OCI-M2 (cell line): ENCODE data around the gene TBC1D14.

Experiments
- DNase-seq: peaks from one replicate; lab custom pipeline; 2025; ENCODE audit not compliant: unreplicated experiment; lab: John Stamatoyannopoulos, UW

TBC1D14 gene

GRCh38 chr4:6944301-6945051, 34.9 kb downstream of the TBC1D14 start:
- no peak for DNase-seq

DNA sequence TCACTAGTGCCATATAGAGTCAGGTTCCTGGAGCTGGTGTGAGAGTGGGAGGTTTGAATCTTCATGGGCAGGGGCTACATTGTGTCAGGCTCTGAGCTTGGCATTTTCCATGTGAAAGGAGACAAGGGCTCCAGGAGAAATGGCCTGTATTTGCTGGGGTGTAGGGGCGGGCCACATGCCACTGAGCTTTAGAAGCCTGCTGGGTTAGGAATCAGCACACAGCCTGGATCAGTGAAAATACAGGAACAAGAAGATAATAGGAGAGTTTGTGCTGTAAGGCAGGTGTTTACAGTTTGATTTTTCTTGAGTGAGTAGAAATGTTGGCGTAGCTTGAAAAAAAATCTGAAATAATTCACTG, 35.4 kb downstream of the TBC1D14 start:
- DNase-seq: no peak

- DNase-seq: no peak
Measured at GRCh38 chr4:6946497-6946896, 36.9 kb downstream of the TBC1D14 start.

DNA sequence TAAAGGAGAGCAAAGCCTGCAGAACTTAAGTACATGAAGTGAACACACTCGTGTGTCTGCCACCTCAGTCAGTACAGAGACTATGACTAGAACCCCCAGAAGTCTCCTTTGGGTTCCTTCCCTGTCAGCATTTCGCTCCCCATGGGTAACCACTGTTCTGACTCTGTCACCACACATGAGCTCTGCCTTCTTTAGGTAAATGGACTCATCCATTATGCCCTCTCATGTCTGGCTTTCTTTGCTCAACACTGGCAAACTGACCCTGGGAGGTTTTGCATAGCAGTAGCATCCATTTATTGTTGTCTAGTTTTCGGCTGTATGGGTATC, 38.5 kb downstream of the TBC1D14 start:
- no peak for DNase-seq

DNA sequence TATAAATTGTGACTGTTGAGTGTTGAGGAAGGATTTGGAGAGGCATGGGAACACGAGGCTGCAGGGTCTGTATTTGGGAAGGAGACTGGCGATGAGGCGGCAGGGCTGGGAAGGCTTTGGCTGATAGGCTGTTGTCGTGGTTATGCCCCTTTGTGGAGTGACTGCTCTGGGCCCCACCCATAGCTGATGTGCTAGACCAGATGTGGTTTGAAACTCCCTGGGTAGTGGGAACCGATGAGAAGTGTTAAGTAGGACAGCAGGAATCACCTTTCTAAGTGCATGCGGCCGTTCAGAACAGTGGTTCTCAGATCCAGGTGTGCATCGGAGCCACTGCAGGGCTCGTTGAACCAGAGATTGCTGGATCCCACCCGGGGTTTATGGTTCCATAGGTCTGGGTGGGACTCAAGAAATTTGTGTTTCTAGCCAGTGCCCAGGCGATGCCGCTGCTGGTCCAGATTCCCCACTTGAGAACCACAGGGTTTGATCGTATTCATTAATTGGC, 42.3 kb downstream of the TBC1D14 start:
- DNase-seq: no peak

DNA sequence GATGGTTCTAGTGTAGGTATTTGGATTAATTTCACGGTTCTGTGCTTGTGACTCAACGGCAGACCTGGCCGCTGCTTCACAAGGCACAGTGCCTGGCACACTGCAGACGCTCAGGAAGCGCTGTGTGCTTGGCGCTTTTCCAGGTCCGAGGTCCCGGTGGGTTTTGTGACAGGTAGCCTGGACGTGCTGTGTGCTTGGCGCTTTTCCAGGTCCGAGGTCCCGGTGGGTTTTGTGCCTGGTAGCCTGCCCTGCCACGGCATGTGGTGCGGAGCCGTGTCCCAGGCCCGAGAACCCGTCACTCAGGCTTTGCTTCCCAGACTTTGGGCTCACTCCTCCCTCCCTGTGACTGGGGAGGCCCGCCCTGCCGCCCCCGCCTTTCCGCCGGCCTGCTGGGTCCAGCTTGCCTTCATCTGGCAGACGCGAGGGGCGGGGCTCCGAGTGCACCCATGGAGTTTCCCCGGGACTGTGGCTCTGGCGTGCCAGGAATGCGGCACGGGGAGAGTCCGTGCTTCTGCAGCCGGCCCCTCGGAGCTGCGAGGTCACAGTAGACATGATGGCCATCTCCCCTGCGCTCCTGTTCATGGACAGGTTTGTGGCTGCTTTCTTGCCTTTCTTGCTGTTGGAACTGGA, 44.2 kb downstream of the TBC1D14 start:
- no peak for DNase-seq

- no peak for DNase-seq
Measured at GRCh38 chr4:6955261-6955911, 45.8 kb downstream of the TBC1D14 start.

DNA sequence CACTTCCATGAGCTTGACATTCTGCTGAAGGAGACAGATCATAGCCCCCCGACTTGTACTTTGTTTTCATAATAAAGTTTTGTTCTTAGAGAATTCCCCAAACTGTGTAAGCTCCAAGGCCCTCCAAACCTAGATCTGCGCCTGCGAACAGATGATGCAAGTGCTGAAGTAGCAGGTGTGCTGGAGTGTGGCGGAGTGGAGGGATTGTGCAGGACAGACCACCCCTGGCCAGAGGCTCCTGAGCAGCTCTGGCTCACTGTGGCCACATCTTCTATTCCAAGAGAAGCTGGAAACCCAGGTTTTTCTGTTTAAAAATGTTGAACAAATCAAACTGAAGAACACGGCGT, 46.4 kb downstream of the TBC1D14 start:
- DNase-seq: no peak

GRCh38 chr4:6956434-6957147, 47.0 kb downstream of the TBC1D14 start:
- DNase-seq: no peak

DNA sequence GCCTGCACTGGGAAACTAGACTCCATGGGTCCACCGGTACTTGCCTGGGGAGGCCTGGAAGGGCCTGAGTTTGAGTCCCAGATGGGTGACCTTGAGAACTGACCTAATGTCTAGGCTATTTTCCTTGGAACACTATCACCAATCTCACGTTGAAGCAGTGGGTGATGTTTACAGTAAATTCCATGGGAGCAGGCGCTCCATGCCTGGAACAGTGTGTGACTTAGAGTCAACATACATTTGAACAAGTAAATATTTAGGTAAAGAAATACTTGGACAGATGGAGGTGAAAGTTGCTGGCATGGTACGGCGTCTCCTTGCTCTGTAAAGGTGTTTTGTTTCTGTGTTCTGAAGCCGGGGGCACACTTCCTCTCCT, 47.5 kb downstream of the TBC1D14 start:
- DNase-seq: no peak

DNA sequence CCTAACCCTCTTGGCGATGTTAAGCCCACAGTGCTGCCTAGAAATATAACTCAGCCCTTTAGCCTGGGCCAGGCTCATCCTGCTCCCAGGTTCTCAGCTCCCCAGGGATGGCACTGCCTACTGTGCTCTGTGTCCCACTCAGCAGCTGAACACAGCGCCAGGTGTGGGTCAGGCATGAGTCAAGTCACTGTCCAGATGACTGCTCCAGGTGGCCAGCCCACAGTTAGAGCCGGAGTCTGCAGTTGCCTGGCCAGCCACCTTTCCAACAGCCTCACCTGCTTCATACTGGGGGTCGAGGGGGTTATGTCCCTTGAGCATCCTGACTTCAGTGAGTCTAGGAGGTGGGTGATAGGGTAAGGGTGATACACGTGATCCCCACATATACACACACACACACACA, 48.4 kb downstream of the TBC1D14 start:
- no peak for DNase-seq

GRCh38 chr4:6959261-6959660, 49.6 kb downstream of the TBC1D14 start:
- DNase-seq: no peak

DNA sequence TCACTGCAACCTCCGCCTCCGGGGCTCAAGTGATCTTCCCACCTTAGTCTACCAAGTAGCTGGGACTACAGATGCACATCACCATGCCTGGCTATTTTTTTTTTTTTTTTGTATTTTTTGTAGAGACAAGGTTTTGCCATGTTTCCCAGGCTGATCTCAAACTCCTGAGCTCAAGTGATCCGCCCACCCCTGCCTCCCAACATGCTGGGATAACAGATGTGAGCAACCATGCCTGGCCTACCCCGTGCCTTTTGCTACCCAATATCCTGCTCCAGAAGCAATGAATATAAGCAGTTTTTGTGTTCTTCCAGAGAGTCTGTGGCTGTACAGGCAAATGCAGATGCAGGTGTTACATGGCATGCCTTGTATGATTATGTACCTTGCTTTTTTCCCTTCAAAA, 50.5 kb downstream of the TBC1D14 start:
- no peak for DNase-seq

DNA sequence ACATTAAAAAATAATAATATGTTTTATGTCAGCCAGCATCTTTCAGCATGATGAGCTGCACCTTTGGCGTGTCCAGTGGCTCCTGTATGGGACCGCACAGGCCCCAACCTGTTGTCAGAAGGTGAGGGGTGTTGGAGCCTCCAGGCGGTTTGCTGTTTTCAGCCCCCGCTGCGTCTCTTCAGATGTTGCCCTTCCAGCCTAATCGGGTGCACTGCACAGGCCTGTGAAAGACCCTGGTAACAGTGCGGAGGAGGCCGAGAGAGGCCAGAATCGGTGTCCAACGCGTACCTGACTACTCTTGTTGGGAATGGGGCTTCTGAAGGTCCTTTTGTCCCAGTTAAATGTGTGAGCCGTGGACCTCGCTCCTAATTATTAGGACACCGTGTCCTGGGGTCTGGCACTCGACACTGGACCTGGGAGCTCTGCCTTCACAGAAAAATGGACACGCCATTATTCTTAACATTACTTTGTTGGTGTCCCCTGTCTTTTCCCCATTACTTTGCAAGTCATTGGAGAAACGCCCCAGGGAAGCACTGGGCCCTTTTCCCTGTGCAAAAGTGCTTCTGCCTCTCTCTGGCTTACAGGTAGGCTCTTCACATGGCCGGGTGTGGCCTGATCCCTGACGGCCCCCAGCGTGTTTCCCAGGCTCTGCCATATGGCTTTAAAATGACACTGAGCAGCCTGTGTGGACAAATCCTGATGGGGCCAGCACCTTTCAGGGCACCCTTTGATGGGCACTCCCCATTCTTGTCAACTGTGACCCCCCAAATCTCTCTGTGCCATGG, 51.2 kb downstream of the TBC1D14 start:
- DNase-seq: no peak

- DNase-seq: no peak
Measured at GRCh38 chr4:6961496-6962210, 52.0 kb downstream of the TBC1D14 start.

DNA sequence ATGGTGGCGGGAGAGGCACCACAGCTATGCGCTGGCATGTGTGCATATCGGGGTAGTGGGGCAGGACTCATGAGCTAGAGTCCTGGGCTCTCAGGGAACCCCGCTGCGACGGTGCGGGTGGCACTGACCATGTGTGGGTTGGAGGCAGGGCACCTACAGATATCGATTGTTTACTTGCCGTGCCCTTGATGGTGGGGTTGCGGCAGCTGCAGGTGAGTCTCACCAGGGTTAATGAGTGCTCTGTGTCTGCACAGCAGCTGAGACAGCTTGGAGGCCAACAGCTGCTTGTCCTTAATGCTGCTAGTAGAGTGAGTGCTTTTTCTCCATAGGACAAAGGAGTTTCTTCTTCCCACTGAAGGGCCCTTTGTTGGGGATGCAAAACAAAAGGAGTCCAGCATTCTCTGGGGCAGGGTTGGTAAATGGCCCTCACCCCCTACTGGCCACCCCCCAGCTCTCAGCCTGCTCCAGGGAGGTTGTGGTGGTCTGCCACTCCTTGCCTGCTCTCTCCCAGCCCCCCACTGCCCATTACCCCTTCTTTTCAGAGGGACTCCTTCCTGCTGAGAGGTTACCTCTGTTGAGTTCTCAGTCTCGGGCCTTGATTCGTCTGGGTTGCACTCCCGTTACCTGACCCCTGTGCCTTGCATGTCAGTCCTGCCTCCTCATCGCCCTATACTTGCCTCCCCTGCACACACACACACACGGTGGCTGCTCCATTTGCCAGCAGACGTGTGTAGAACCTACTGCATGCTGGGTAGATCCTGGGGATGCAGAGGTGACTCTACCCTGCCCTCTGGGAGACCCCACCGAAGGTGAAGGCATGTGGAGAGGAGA, 52.8 kb downstream of the TBC1D14 start:
- no peak for DNase-seq

DNA sequence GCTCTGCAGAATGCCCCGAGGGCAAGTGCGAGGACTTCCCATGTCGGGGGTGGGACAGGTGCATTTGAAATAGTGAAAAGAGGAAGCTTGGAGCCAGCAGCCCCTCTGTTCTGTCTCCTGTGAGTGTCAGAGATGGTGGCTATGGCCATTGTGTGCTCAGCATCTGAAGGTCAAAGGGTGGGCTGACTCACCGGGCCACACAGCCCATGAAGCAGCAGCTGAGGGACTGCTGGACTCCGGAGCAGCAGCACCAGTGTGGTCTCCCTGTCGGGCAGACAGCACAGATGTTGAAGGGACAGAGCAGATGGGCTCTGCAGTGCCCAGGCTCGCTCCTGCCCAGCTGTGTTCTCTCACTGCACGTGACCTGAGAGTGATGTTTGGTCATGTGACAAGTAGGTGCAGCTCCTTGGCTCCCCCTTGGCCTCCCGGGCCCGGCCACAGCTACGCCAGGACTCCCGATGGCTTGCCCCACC, 53.5 kb downstream of the TBC1D14 start:
- DNase-seq: no peak

DNA sequence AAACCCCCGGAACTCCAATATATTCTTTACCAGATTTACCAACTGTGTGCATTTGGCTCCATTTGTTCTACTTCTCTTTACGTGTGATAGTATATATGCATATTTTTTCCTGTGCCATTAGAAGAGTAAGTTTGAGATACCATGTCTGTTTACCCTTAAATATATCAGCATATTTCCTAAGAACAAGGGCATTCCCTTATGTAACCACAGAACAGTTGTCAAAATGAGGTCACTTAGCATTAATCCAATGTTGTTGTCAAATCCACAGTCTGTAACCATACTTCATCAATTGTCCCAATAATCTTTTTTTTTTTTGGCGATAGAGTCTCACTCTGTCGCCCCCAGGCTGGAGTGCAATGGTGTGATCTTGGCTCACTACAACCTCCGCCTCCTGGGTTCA, 55.2 kb downstream of the TBC1D14 start:
- no peak for DNase-seq

GRCh38 chr4:6965329-6965728, 55.7 kb downstream of the TBC1D14 start:
- DNase-seq: no peak
